KMS-11 (cell line): ENCODE data around the gene ABHD17C.

Experiments used
- H2AFZ ChIP-seq: fragments of 200-600 bp; sonication (generic); 2 replicates; pipeline ENCODE4 v1.6.1; 2016; ENCODE audit warnings: antibody characterized with exemption, mixed run types, low read depth
- H3K27ac ChIP-seq: fragments of 200-600 bp; sonication (generic); 2 replicates; pipeline ENCODE4 v1.6.1; 2016; ENCODE audit warnings: mild to moderate bottlenecking, mixed run types
- H3K27me3 ChIP-seq: fragments of 200-600 bp; sonication (generic); 2 replicates; pipeline ENCODE4 v1.6.1; 2017; ENCODE audit warnings: mild to moderate bottlenecking, low read depth, mixed run types, moderate library complexity; ENCODE audit not compliant: insufficient read depth
- H3K36me3 ChIP-seq: fragments of 200-600 bp; sonication (generic); 2 replicates; pipeline ENCODE4 v1.6.1; 2017; ENCODE audit warnings: mild to moderate bottlenecking, mixed run types; ENCODE audit not compliant: insufficient read depth
- H3K4me1 ChIP-seq: fragments of 200-600 bp; sonication (generic); 2 replicates; pipeline ENCODE4 v1.6.1; 2016; ENCODE audit warnings: mild to moderate bottlenecking, low read depth, mixed run types; ENCODE audit not compliant: poor library complexity, severe bottlenecking
- H3K4me2 ChIP-seq: fragments of 200-600 bp; sonication (generic); 2 replicates; pipeline ENCODE4 v1.7.0; 2016; ENCODE audit warnings: mild to moderate bottlenecking, mixed run types
- H3K4me3 ChIP-seq: fragments of 200-600 bp; sonication (generic); IDR thresholded peaks from 2 replicates; pipeline ENCODE4 v1.6.1; 2017; ENCODE audit warnings: low read depth, low read length, mixed read lengths; ENCODE audit not compliant: insufficient read depth
- H3K79me2 ChIP-seq: fragments of 200-600 bp; sonication (generic); 2 replicates; pipeline ENCODE4 v1.6.1; 2016; ENCODE audit warnings: low read depth, mixed run types; ENCODE audit not compliant: insufficient read depth
- H3K9ac ChIP-seq: fragments of 200-600 bp; sonication (generic); 2 replicates; pipeline ENCODE4 v1.6.1; 2016; ENCODE audit warnings: mild to moderate bottlenecking, mixed run types
- H4K20me1 ChIP-seq: fragments of 200-600 bp; sonication (generic); 2 replicates; pipeline ENCODE4 v1.6.1; 2016; ENCODE audit warnings: mild to moderate bottlenecking, mixed run types; ENCODE audit not compliant: insufficient read depth
- CTCF ChIP-seq: fragments of 200-600 bp; sonication (generic); conservative IDR thresholded peaks from 2 replicates; pipeline ENCODE4 v1.6.1; 2017; ENCODE audit warnings: low read depth, mild to moderate bottlenecking, antibody characterized with exemption, low read length, moderate library complexity, mixed read lengths

The ABHD17C gene

GRCh38 chr15:80674245-80674614, 20.9 kb upstream of the ABHD17C start:
- peak overlapping the region; percentile 76 for H2AFZ ChIP-seq
- H4K20me1 ChIP-seq, result no peaks in the 10 kb centered on the region
- H3K27ac ChIP-seq, result peak overlapping the region; percentile 82
- no peak for TF ChIP-seq CTCF
- peaks cover 47% of the 10 kb centered on the region for H3K4me1 ChIP-seq
- H3K36me3 ChIP-seq, result no peaks in the 10 kb centered on the region
- H3K79me2 ChIP-seq, result no peaks in the 10 kb centered on the region
- peak overlapping the region; percentile 77 for H3K4me2 ChIP-seq
- H3K27me3 ChIP-seq, result no peaks in the 10 kb centered on the region
- peak overlapping the region; percentile 43; the same call in 1 of the 2 replicates for H3K9ac ChIP-seq
- H3K4me3 ChIP-seq, result no peak overlapping the region

DNA sequence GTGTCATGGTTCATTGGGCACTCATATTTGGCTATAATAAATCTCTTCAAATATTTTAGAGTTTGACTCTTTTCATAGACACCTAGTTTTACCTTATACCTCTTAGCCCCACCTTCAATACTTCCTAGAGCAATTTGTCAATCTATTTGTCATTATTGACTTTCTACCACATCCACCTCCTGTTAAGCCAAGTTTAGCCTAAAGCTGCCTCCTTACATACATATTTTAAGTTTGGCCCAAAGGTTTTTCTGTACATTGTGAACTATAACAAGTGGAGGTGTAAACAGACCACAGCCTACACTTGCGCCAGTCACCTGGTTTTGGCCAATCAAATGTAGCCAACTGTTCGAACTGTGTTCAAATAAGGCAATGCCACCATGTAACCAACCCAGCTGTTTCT, 18.1 kb upstream of the ABHD17C start:
- Histone ChIP-seq H3K4me1 (peaks cover 32% of the 10 kb centered on the region), H3K9ac (no peak overlapping the region), H3K27me3 (no peaks in the 10 kb centered on the region), H3K36me3 (no peaks in the 10 kb centered on the region), H4K20me1 (no peaks in the 10 kb centered on the region), H3K27ac (no peak overlapping the region), H3K4me3 (no peak overlapping the region), H2AFZ (no peak overlapping the region), H3K4me2 (no peak overlapping the region), H3K79me2 (no peaks in the 10 kb centered on the region)
- no peak for TF ChIP-seq CTCF

GRCh38 chr15:80679167-80679803, 15.8 kb upstream of the ABHD17C start:
- Histone ChIP-seq H3K27me3 (no peaks in the 10 kb centered on the region), H3K36me3 (no peaks in the 10 kb centered on the region), H2AFZ (no peak overlapping the region), H3K4me3 (no peak overlapping the region), H3K4me1 (peaks cover 9% of the 10 kb centered on the region), H3K9ac (no peak overlapping the region), H4K20me1 (no peaks in the 10 kb centered on the region), H3K79me2 (no peaks in the 10 kb centered on the region), H3K4me2 (no peak overlapping the region), H3K27ac (no peak overlapping the region)
- TF ChIP-seq CTCF, result no peak

DNA sequence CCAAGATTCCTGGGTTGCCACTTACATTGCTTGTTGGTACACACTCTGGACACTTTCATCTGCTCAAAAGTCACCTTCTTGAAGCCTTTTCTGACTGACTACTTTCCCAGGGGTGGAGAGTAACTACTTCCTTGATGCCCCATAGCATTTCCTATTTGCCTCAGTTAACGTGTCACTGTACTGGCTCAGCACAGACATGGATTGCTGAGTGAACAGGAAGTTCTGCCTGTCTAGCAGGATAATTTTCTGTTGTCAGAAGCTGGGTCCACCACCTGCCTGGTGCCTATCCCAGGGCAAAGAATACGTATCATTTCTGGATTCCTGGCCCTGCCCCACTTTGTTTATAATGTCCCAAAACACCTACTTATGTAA, 15.3 kb upstream of the ABHD17C start:
- Histone ChIP-seq H3K4me2 (no peak overlapping the region), H3K36me3 (no peaks in the 10 kb centered on the region), H3K4me3 (no peak overlapping the region), H2AFZ (no peak overlapping the region), H4K20me1 (no peaks in the 10 kb centered on the region), H3K79me2 (no peaks in the 10 kb centered on the region), H3K27ac (no peak overlapping the region), H3K4me1 (peaks cover 4% of the 10 kb centered on the region), H3K9ac (no peak overlapping the region), H3K27me3 (no peaks in the 10 kb centered on the region)
- TF ChIP-seq CTCF, result no peak
